Measurements from ENCODE around the gene EXOSC2.

DNA sequence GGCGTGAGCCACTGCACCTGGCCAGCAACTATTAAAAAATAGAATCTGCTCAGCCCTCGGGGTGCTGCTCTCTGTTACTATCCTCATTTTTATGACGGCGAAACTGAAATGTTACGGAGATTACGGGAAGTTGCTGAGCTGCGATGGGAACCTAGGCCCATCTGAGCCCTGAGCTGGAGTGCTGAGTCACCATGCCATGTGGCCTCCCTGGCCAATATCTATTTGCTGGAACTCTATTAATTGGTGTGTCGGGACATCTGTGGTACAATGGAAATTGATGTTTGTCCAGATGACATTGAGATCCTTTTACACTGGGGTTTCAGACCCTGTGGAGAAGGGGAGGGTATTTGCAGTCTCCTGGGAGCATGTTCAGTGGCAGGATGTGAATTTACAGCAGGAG is 21.1 kb upstream of the EXOSC2 start:
- TF ChIP-seq, protein P1, sequence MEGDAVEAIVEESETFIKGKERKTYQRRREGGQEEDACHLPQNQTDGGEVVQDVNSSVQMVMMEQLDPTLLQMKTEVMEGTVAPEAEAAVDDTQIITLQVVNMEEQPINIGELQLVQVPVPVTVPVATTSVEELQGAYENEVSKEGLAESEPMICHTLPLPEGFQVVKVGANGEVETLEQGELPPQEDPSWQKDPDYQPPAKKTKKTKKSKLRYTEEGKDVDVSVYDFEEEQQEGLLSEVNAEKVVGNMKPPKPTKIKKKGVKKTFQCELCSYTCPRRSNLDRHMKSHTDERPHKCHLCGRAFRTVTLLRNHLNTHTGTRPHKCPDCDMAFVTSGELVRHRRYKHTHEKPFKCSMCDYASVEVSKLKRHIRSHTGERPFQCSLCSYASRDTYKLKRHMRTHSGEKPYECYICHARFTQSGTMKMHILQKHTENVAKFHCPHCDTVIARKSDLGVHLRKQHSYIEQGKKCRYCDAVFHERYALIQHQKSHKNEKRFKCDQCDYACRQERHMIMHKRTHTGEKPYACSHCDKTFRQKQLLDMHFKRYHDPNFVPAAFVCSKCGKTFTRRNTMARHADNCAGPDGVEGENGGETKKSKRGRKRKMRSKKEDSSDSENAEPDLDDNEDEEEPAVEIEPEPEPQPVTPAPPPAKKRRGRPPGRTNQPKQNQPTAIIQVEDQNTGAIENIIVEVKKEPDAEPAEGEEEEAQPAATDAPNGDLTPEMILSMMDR (IDR thresholded peaks at IDR 0.05 in 2 of 3, conservative IDR thresholded peaks at IDR 0.05 in 1 of 3; ENCODE audit: borderline replicate concordance in 1 of 3, insufficient read depth in 1 of 3, low read depth in 2 of 3, low read length in 2 of 3) = no peak
- TF ChIP-seq YY1 (IDR thresholded peaks at IDR 0.05; ENCODE audit: extremely low read depth, insufficient replicate concordance, low read depth, low read length) = no peak
- no peak for TF ChIP-seq EZH2phosphoT487 (IDR thresholded peaks at IDR 0.05; ENCODE audit: borderline replicate concordance)
- TF ChIP-seq JUND (IDR thresholded peaks at IDR 0.05) = no peak
- no peak for TF ChIP-seq ZNF274 (IDR thresholded peaks at IDR 0.05; ENCODE audit: low read depth, low read length)
- no peak for TF ChIP-seq POLR2A (IDR thresholded peaks at IDR 0.05; ENCODE audit: borderline replicate concordance, extremely low read depth, insufficient read depth, insufficient read length)
- no peak for TF ChIP-seq SIN3A (IDR thresholded peaks at IDR 0.05; ENCODE audit: low read depth)
- TF ChIP-seq EZH2 (IDR thresholded peaks at IDR 0.05) = no peak
- no peak for TF ChIP-seq EGR1 (IDR thresholded peaks at IDR 0.05; ENCODE audit: low read depth)
